ENCODE results near the gene ZDHHC1.

Gene ZDHHC1

DNA sequence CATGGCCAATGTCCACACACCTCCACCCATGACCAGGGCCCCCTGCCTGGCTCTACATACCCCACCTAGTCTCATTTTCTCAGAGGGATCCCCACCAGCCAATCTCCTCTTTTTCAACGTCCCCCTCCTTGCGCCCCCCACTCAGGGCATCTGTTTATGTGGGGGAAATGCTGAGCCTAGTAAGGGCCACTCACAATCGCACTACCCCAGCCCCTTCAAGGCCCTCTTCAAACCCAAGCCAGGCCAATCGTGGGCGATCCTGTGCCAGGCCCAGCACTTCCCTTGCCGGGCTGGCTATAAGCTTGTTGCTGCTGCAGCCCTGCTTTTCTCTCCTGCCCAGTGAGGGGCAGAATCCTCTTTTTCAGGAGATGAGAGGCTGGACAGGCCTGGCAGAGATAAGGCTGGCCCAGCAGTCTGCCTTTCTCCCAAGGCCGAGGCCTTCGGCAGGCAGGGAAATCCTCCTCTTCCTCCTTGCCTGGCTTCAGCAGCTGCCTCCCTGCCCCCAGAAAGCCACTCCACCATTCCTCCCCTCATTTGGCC is 30.8 kb upstream of the ZDHHC1 start:
- no peak for DNase-seq

DNA sequence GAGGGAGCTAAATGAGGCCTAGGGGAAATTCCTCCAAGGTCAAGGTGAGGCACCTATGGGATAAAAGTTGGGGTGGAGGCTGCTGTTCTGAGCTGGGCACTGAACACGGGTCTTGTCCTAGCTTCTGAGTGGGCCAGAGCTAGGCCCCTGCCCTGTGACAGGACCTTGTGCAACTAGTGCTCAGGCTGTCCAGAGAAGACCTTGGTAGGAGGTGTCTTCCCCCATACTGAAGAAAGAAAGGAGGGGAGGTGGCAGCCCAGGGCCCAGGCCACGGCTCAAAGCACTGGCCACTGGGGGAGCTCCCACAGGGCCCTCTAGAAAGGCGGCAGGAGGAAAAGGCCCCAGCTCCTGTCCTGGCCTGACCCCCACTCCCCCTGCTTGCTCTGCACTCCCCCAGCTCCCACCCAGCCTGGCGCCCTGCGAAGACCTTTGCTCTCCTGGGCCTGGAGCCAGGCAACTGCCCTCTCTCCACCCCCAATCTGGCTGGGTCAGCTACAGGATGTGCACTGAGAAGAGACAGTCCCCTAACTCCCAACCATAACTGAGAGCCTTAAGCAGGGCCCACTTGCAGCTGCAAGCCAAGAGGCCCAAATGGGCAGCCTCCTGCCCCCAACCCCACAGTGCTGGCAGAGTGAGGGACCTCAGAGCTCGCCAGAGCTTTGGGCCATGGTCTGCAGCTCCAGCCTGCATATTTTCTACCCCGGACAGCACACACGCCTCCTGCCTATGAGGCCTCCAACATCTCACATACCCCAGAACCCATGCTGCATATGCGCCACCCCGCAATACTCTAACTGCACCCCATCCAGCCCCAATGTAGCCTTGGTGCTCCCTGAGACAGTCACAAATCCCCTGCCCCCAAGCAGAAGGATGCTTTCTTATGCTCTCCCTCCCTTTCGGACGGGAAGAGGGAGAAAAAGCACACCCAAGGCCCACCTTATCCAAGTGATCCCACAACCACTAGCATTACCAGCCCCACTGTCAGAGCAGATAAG is 29.9 kb upstream of the ZDHHC1 start:
- DNase-seq, result no peak

- DNase-seq, result no peak
Observed at GRCh38 chr16:67445441-67445912, 29.2 kb upstream of the ZDHHC1 start.

- no peak for DNase-seq
Observed at GRCh38 chr16:67445126-67445426, 28.8 kb upstream of the ZDHHC1 start.

GRCh38 chr16:67444259-67445125 is 28.2 kb upstream of the ZDHHC1 start:
- no peak for DNase-seq

GRCh38 chr16:67443265-67443664 is 27.0 kb upstream of the ZDHHC1 start:
- no peak for DNase-seq

- DNase-seq, result no peak
Observed at GRCh38 chr16:67442581-67443255, 26.4 kb upstream of the ZDHHC1 start.

DNA sequence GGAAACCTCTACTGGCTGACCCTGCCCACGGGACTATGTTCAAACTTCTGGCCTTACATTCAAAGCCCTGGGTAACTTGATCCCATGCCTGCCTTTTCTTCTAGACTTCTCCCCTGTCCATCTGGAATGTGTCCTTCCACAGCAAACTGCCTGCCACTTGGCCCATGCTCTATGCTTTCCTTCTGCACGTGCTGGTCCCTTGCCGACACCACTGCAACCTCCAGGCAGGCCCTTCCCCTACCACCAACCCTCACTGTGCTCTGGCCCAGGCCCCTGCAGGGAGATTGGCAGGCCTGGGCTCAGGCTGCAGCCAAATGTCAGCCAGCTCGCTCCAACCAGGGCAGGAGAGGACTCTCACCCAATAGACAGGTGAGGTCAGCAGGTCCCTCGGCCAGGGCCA is 25.6 kb upstream of the ZDHHC1 start:
- DNase-seq, result no peak

GRCh38 chr16:67441271-67441753 is 25.0 kb upstream of the ZDHHC1 start:
- no peak for DNase-seq

- DNase-seq, result no peak
Observed at GRCh38 chr16:67438824-67439393, 22.6 kb upstream of the ZDHHC1 start.

- no peak for DNase-seq
Observed at GRCh38 chr16:67438098-67438791, 22.0 kb upstream of the ZDHHC1 start.

DNA sequence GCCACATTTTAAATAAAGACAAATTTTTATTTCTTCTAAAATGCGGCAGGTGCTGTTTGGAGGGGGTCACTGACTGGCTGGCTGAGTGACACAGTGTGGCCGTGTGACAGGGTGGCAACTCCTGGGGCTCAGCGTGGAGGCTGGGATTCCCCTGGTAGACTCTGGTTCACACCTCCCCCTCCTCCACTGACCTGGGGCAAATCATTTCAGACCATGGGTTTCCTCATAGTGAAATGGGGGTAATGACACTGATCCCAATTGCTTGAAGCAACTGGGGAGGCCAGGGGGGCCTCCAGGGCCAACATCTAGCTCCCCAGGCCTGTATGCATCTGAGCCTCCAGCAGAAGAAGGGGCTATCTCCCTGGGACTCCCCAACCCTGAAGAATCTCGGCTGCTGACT is 21.2 kb upstream of the ZDHHC1 start:
- no peak for DNase-seq

GRCh38 chr16:67436640-67437193 is 20.4 kb upstream of the ZDHHC1 start:
- DNase-seq, result no peak

DNA sequence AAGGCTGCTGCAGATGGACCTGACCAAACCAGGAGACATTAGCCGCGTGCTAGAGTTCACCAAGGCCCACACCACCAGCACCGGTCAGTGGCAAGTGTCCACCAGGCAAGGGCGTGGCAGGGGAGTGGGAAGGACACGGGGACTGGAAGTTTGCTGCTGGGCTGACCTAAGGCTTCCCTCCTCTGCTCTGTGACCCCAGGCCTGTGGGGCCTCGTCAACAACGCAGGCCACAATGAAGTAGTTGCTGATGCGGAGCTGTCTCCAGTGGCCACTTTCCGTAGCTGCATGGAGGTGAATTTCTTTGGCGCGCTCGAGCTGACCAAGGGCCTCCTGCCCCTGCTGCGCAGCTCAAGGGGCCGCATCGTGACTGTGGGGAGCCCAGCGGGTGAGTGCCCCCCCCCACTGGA is 19.5 kb upstream of the ZDHHC1 start:
- no peak for DNase-seq

GRCh38 chr16:67433131-67433719 is 16.9 kb upstream of the ZDHHC1 start:
- no peak for DNase-seq

DNA sequence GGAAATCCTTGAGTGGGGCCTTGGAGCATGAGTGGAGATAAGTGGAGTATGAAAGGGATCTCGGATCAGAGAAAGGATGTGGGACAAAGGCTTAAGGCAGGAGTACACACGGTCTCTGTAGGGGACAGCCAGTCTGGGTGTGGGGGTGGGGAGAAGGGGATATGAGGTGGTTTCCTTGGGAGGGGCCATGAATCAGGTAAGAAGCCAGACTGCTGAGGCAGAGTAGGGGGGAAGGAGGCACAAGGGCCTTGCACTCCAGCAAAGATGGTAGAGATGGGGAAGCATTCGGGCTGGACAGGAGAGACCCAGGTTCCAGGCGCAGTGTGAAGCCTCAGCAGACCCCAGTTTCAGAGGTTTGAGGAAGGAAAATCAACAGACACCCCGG is 16.2 kb upstream of the ZDHHC1 start:
- DNase-seq, result no peak

- DNase-seq, result no peak
Observed at GRCh38 chr16:67431775-67432505, 15.7 kb upstream of the ZDHHC1 start.

GRCh38 chr16:67430977-67431774 is 14.9 kb upstream of the ZDHHC1 start, which contains the start of gene HSD11B2:
Gene HSD11B2, plus strand, starts transcription at chr16:67431121. Its CDS starts 128 bp downstream, at chr16:67431249.
- peak; percentile 24 to 36 for DNase-seq

GRCh38 chr16:67430504-67430976 is 14.3 kb upstream of the ZDHHC1 start:
- DNase-seq, result peak; percentile 40 to 41

Measured in stimulated activated CD4-positive, alpha-beta T cell treated with anti-CD3 and anti-CD28 coated beads, Interleukin-4, amount 100 ng/mL, for 4 hours (primary cell).